GM12892 (cell line): Measurements from ENCODE around the gene ACACB.

Source experiments
- POLR2A ChIP-seq: IDR thresholded peaks from 2 replicates; pipeline ENCODE4 v1.6.1; 2011; ENCODE audit warnings: low read depth, low read length, control low read depth
- POLR2AphosphoS5 ChIP-seq: IDR thresholded peaks from 2 replicates; pipeline ENCODE4 v1.6.1; 2011; ENCODE audit warnings: low read depth, low read length, control low read depth

DNA sequence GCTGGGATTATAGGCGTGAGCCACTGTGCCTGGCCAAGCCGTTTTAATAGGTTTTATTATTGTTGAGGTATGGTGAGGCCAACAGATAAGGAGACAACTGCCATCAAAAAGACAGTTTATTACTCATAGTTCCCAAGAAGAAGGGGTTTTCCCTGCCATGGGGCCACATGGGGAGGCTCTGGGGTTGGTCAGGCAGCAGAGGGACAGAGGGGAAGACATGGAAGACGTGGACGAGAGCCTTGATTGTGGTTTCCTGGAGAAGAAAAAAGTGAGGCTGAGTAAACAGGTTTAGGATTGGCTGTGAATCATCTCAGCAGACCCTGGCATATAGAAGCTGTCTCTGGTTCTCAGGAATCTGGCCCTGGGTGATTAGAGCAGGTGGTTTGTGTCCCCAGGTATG, 122.8 kb downstream of the ACACB start:
- TF ChIP-seq POLR2A (no peak), POLR2AphosphoS5 (no peak)
